Neutrophil (primary cell): ENCODE data around the gene FLAD1.
A peak's percentile ranks its signal among the peaks of the same experiment; 100 is the strongest.
"Not testable (repeated sequence)": the region's sequence is repeated elsewhere in the genome, so short reads cannot be mapped to it uniquely, and the experiment has no call there.

Source experiments
- H3K27ac ChIP-seq: fragments of 200-600 bp; sonication (generic); 2 replicates; pipeline ENCODE4 v1.5.1; 2016; ENCODE audit warnings: mild to moderate bottlenecking, moderate library complexity
- H3K27me3 ChIP-seq: fragments of 200-600 bp; sonication (generic); 2 replicates; pipeline ENCODE4 v1.6.0; 2016; ENCODE audit warnings: mild to moderate bottlenecking
- H3K36me3 ChIP-seq: fragments of 200-600 bp; sonication (generic); 2 replicates; pipeline ENCODE4 v1.5.1; 2017
- H3K4me1 ChIP-seq, 2 experiments: fragments of 200-600 bp in 1 of 2; sonication (generic) in 1 of 2; 1 replicate in 1 of 2; 2 replicates in 1 of 2; pipeline versions ENCODE4 v1.5.1 to v1.6.1; 2013 to 2016; ENCODE audit warnings: low read depth in 1 of 2, low read length in 1 of 2, mild to moderate bottlenecking in 1 of 2, moderate library complexity in 1 of 2; ENCODE audit not compliant: control insufficient read depth in 1 of 2, insufficient read depth in 1 of 2
- H3K4me3 ChIP-seq, 2 experiments: fragments of 200-600 bp in 1 of 2; sonication (generic) in 1 of 2; 1 replicate in 1 of 2; 2 replicates in 1 of 2; pipeline ENCODE4 v1.5.1; 2013 to 2016; ENCODE audit warnings: low read depth in 1 of 2, low read length in 1 of 2, mild to moderate bottlenecking in 1 of 2, moderate library complexity in 1 of 2
- H3K9me3 ChIP-seq: fragments of 200-600 bp; sonication (generic); 2 replicates; pipeline ENCODE4 v1.5.1; 2016
- TF ChIP-seq, protein P1 (sequence below): fragments of 200-600 bp; sonication (generic); IDR thresholded peaks from 2 replicates; pipeline ENCODE4 v1.5.1; 2016; ENCODE audit warnings: antibody characterized with exemption

FLAD1 gene

GRCh38 chr1:154974808-154975408 is 8.2 kb upstream of the FLAD1 start:
- Histone ChIP-seq H3K27ac (peak overlapping the region; percentile 98), H3K4me3 (peak overlapping the region; percentile 75 to 94), H3K9me3 (no peaks in the 10 kb centered on the region), H3K4me1 (peaks cover 60 to 61% of the 10 kb centered on the region in 2 experiments), H3K36me3 (no peaks in the 10 kb centered on the region), H3K27me3 (no peaks in the 10 kb centered on the region)
- TF ChIP-seq, protein P1, sequence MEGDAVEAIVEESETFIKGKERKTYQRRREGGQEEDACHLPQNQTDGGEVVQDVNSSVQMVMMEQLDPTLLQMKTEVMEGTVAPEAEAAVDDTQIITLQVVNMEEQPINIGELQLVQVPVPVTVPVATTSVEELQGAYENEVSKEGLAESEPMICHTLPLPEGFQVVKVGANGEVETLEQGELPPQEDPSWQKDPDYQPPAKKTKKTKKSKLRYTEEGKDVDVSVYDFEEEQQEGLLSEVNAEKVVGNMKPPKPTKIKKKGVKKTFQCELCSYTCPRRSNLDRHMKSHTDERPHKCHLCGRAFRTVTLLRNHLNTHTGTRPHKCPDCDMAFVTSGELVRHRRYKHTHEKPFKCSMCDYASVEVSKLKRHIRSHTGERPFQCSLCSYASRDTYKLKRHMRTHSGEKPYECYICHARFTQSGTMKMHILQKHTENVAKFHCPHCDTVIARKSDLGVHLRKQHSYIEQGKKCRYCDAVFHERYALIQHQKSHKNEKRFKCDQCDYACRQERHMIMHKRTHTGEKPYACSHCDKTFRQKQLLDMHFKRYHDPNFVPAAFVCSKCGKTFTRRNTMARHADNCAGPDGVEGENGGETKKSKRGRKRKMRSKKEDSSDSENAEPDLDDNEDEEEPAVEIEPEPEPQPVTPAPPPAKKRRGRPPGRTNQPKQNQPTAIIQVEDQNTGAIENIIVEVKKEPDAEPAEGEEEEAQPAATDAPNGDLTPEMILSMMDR: no peak

DNA sequence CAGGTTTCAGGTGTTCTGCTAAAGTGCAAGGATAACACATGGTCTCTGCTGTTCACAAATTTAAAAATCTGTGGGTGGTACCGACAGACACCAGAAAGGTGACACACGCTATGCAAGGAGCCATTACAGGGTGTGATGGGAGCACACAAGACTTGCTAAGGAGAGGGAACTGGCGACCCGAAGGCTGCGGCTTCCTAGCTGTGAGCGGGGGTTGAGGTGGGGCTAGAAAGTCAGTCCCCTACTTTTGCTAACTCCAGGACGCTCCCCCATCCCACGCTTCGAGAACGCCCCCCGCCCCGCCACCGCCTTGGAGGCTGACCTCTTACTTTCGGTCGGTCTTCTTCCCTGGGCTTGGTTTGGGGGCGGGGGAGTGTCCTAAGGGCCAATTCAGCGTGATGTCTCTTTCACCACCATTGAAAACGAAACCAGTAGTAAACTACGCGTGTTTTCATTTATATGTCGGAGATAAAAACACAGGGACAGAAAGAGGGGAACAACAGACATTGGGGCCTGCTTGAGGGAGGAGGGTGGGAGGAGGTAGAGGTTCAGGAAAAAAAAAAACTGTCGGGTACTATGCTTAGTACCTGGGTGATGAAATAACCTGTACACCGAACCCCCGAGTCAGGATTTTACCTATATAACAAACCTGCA is 7.6 kb upstream of the FLAD1 start:
- H3K4me3 ChIP-seq: peak overlapping the region; percentile 75 to 94
- TF ChIP-seq, protein P1: no peak
- H3K9me3 ChIP-seq: no peaks in the 10 kb centered on the region
- H3K27ac ChIP-seq: peak overlapping the region; percentile 98
- peaks cover 55% of the 10 kb centered on the region in 2 experiments for H3K4me1 ChIP-seq
- no peaks in the 10 kb centered on the region for H3K27me3 ChIP-seq
- H3K36me3 ChIP-seq: no peaks in the 10 kb centered on the region

DNA sequence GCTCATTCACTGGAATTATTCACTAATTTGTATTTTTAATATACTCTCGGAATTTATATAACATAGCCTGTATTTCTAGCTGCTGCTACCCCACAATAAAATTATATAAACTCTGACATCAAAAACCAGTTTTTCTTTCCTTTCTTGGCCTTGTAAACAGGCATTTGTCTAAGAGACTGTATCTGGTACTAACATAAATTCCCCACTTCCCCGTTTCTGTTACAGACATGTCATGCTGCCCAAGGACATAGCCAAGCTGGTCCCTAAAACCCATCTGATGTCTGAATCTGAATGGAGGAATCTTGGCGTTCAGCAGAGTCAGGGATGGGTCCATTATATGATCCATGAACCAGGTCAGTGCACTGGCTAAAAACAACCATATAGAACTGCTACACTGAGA is 5.4 kb upstream of the FLAD1 start:
- not testable (repeated sequence) for H3K27ac ChIP-seq, H3K27me3 ChIP-seq, H3K36me3 ChIP-seq, H3K9me3 ChIP-seq, H3K4me3 ChIP-seq
- H3K4me1 ChIP-seq: peaks cover 41 to 42% of the 10 kb centered on the region in 2 experiments

DNA sequence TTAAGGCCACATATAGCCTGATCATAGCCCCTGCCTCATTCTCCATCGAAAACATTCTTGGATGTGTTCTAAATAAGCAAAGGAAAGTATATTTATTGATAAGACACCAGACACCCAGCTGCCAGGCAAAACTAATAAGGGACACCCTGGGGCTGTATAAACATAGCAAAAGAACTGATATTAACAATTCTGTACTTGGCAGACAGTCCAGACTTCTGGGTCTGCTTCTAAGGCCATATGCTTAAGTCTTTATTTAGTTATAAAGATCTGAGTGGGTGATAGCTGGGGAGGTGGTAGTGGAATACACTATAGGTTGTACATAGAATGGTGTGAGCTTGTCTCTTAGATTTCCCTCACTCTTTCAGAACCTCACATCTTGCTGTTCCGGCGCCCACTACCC is 4.8 kb upstream of the FLAD1 start:
- TF ChIP-seq, protein P1: no peak
- H3K27me3 ChIP-seq: no peaks in the 10 kb centered on the region
- no peak overlapping the region for H3K27ac ChIP-seq
- peaks cover 39 to 40% of the 10 kb centered on the region in 2 experiments for H3K4me1 ChIP-seq
- H3K36me3 ChIP-seq: no peaks in the 10 kb centered on the region
- H3K9me3 ChIP-seq: no peaks in the 10 kb centered on the region
- no peak overlapping the region for H3K4me3 ChIP-seq

- no peaks in the 10 kb centered on the region for H3K9me3 ChIP-seq
- H3K27ac ChIP-seq: peak overlapping the region; percentile 70
- H3K27me3 ChIP-seq: no peaks in the 10 kb centered on the region
- TF ChIP-seq, protein P1: no peak
- H3K36me3 ChIP-seq: no peaks in the 10 kb centered on the region
- peaks cover 18 to 20% of the 10 kb centered on the region in 2 experiments for H3K4me1 ChIP-seq
- peak overlapping the region; percentile 70 to 72 for H3K4me3 ChIP-seq
Observed at GRCh38 chr1:154982341-154982740, 803 bp upstream of the FLAD1 start.

DNA sequence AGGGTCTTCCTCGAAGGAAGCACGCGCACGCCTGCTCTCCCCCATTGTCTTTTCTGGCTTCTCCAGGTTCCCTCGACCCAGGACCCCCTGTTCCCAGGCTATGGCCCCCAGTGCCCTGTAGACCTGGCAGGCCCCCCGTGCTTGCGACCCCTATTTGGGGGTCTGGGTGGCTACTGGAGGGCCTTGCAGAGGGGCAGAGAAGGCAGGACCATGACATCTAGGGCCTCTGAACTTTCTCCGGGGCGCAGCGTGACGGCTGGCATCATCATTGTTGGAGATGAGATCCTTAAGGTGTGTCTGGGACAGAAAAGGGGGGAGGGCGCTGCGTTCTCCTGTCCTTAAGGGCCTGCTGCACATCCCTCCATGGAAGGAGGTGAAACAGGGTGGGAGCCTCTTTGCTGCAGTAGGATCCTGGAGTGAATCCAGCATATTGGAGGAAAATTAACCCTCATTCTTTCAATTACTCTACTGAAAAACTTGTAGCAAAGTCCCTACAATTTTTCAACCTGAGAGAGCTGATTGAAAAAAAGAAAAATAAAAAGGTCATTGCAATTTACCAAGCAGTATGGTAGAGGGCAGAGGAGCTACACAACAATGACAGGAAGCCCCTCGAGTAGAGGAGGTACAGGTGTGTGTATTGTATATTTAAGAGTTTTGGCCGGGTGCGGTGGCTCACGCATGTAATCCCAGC is 777 bp downstream of the FLAD1 start:
- Histone ChIP-seq H3K9me3 (no peaks in the 10 kb centered on the region), H3K27me3 (no peaks in the 10 kb centered on the region), H3K27ac (peak overlapping the region; percentile 70), H3K4me3 (peak overlapping the region; percentile 70 to 72), H3K4me1 (peaks cover 18 to 24% of the 10 kb centered on the region in 2 experiments), H3K36me3 (peaks cover 11% of the 10 kb centered on the region)
- TF ChIP-seq, protein P1: no peak

DNA sequence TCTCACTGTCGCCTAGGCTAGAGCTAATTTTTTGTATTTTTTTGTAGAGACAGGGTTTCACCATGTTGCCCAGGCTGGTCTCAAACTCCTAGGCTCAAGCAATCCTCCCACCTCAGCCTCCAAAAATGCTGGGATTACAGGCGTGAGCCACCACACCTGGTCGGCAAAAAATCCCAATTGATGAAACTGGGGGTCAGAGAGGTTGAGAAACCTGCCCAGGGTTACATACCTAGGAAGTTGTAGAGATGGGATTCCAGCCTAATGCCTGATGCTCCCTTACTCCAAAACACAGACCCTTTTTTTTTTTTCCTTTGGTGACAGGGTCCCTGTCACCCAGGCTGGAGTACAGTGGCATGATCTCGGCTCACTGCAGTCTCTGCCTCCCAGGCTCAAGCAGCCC is 3.6 kb downstream of the FLAD1 start:
- H3K27me3 ChIP-seq, H3K4me3 ChIP-seq, H3K27ac ChIP-seq, H3K9me3 ChIP-seq: not testable (repeated sequence)
- H3K36me3 ChIP-seq: peaks cover 17% of the 10 kb centered on the region
- peaks cover 18 to 24% of the 10 kb centered on the region in 2 experiments for H3K4me1 ChIP-seq
